NCI-H2107 treated with DMSO at 0.1 percent for 48 hours (cell line): Measurements from ENCODE around the gene CCNT2.
A peak's percentile ranks its signal among the peaks of the same experiment; 100 is the strongest.
"Not testable (repeated sequence)": the region's sequence is repeated elsewhere in the genome, so short reads cannot be mapped to it uniquely, and the experiment has no call there.

Experiments
- DNase-seq: peaks from one replicate; lab custom pipeline; 2025; ENCODE audit not compliant: unreplicated experiment; lab: John Stamatoyannopoulos, UW

The CCNT2 gene

DNA sequence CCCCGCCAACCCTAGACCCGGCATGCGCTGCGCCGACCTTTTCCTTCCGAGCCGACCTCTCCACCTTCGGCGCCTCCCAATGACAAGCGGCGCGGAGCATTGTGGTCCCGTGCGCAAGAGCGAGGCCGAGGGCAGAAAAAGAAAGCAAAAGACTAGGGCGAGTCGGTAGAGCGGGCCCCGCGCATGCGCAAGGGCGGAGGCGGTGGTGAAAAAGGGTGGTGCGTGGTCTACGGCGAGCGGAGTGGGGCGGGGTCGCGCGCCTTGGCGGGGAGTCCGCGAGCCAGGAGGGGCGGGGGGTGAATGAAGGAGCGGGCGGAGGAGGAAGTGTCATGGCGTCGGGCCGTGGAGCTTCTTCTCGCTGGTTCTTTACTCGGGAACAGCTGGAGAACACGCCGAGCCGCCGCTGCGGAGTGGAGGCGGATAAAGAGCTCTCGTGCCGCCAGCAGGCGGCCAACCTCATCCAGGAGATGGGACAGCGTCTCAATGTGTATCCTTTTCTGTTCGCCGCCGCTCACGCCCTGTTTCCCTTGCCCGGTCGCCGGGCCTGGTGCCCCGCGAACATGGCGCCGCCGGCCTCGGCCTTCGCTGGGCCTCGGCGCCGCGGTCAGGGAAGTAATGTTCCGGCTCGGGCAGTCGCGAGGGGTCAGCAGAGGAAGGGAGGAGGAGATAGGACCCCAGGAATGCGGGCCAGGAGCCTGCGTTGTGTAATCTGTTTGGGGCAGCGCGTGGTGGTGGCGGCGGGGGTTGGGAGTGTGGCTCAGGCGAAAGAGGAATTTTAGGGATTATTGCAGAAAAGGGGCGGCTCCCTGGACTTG is at the start of gene CCNT2:
TSS of gene CCNT2 (plus strand) at position 297 of the 815 bp plus-strand sequence. CDS start at position 330, 33 bp downstream.
- peak; percentile 97 for DNase-seq

DNA sequence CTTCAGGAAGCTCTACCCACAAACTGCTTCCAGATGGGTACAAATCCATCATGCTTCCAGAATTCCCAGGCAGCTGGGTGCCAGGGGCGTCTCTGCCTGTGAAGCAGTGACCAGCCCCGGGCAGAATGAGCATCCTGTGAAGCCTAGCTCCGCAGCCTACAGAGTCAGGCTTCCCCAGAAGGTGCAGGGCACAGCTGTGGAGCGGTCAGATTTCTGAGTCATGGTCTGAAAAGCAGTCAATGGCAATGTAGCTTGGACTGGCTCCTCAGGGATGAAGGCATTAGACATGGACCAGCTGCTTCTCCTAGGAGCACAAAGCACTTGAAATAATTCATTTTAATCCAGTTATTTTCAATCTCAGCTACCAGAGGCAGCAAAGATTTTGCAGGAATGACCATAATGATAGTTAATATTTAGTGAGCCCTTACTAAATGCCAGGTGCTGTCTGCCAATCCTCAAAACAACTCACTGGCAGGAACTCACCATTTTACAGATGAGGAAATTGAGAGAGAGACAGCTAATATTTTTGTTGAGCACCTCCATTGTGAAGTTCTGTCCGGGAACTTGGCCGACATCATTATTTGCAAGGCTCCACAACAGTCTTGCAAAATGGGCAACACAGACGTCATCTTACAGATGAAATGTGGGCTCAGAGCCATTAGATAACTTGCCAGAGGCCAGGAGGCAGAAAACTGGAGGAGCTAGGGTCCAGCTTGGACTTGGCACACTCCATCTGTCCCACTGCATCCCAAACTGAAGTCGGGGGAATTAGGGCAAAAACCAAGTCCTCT is 48.5 kb upstream of the CCNT2 start:
- DNase-seq: no peak

DNA sequence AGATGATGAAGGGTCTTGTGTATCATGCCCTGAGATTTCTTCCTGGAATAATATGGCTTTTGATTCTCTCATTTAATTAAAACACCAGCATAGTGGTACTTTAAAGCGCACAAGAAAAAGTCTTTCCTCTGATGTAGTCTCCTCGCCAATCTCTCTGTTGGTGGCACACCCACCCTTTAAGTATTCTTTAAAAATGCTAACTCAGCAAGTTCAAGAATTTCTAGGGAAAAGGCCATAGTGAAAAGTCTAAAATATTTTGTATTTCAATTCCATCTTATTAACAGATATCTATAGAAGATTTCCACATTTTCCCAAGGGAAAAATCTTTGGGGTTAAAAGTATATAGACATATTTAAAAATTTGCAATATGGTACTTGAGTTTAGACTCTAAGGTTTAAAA is 45.5 kb upstream of the CCNT2 start:
- no peak for DNase-seq

DNA sequence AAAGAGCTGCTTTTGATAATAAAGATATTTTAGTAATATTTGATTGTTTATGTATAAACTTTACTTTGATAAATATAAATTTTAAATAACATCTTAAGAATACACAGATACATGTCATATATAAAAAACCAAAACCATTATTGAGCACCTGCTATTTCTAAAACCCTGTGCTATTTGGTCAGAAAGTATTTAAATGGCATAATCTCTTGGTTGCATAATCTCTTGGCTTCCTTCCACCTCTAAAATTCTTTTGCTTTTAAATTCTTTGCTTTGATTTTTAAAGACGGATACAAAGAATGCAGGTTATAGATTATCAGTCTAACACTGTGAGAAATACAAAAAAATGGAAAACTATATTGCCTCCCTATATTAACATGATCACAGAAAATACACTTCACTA is 43.3 kb upstream of the CCNT2 start:
- DNase-seq: no peak

DNA sequence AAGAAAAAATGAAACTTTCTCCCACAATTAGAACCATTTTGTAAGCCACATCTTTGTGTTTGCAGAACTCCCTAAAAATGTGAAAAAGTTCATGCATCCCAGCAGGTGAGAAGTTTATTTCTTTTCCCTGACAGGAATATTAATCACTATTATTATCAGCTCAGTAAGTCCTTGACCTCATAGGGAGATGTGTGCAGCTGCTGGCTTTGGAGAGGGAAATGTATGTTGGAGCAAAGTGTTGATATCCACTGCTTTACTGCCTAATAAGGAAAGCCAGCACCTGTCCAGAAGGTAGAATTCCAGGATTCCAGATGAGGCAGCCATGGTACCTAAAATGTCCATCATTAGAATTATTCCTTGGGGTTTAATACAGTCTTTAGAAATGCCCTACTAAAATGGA is 35.8 kb upstream of the CCNT2 start:
- DNase-seq: no peak

DNA sequence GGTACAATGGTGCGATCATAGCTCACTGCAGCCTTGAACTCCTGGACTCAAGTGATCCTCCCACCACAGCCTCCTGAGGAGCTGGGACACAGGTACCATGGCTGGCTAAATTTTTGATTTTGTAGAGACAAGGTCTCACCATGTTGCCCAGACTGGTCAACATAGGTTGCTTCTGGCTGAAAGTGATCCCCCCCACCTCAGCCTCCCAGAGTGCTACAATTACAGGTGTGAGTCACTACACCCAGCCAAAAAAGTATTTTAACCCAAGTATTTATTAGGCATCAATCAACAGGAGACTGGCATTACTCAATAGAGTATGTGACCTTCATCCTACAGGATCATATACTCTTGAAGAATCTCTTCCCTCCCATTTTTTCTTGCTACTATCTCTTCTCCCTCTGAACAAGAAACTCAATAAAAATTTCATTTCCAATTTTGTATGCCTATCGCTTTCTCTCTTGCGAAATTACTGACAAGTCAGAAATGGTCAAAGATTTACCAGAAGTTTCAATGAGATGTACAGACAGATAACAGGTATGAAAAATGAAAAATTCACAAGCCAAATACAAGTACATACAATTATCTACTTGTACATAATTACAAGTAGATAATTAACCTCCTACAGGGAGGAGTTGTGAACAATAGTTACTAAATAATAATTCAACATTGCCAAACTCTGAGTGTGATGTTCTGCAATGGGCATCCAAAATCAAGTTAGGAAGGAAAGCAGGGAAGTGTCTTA is 34.9 kb upstream of the CCNT2 start:
- DNase-seq: no peak

DNA sequence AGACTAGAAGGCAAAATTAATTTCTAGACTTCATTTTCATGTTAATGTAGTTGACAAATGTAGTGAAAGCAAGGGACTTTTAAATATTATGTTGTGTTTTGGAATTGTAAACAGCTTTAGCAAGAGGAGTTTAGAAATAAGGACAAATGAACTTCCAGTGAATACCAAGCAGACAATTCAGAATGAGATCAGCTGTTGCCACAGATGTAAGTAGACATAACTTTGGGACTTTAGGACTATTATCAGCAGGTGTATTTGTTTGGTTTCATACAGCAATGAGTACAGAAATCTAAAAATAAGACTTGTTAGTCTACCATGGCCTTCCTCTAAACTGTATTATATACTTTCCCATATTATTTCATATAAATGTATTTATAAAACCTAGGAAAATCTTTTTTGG is 34.2 kb upstream of the CCNT2 start:
- no peak for DNase-seq

DNA sequence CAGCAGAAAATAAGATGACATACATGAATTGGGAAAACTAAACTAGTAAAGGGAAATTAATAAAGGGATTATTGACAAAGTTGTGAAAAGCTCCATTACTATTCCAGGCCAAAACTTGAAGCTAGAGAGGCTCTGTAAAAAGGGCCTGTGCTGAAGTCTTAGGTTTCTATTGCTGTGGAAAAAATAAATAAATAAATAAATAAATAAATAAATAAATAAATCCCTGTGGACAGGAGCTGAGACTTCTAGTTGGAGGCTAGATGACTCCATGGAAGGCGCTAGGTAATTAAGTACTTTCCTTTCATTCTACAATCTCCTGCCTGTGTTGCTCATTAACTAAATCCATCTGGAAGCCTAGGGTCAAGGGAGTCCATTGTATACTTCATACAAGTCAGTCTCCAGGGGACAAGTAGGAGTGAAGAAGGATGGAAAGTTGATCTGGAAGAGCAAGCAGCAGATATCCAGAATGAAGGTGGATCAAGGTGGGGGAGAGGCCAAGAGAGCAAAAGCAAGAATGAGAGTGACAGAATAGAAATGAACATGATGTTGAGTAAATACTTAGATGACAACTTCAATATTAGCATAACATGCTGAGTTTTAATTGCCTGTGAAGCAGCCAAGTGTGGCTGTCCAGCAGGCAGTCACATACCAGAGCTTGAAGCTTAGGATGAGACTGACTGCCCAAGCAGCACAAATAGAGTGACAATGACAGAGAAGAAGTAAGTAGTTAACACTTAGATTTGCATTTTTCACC is 26.2 kb upstream of the CCNT2 start:
- DNase-seq: no peak

DNA sequence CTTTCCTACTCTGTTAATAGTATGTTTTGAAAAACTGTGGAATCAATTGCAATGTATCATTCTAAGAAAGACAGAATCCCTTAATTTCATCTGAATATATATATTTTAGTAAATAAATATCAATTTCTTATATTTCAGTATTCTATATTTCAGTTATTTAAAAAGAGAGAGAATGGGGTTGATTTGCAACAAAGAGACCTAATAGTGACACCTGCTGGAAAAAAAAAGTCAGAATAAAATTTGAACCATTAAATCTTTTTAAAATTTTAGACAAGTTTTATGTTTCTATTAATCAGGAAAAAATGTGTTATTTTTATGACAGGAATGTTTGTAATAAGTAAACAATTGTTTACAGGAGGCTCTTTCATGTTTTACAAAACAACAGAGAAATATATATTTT is 20.7 kb upstream of the CCNT2 start:
- no peak for DNase-seq

DNA sequence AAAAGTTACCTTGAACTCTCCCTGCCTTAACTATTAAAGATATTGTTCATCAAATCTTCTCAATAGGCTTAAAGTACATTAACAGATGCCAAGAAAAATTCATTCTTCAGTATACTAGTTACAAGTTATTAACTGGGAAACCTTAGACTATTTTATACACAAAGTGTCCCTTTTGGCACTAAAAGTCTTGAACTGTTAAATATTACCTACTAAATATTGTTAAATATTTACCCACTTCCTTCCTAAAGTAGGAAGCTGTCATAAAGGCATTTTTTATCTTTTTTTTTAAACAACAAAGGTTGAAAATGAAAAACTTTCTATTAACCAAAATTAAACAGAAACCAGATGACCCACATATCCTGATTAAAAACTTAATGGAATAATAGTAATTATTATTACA is 19.4 kb upstream of the CCNT2 start:
- no peak for DNase-seq

DNA sequence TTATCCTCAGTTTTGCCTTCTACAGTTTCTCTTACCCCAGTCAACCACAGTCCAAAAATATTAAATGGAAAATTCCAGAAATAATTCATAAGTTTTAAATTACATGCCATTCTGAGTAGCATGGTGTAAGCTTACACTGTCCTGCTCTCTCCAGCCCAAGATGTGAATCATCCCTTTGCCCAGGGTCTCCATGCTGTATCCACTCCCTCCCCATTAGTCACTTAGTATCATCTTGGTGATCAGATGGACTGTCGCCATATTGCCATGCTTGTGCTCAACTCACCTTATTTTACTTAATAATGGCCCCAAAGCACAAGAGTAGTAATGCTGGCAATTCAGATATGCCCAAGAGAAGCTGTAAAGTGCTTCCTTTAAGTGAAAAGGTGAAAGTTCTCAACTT is 18.5 kb upstream of the CCNT2 start:
- no peak for DNase-seq

DNA sequence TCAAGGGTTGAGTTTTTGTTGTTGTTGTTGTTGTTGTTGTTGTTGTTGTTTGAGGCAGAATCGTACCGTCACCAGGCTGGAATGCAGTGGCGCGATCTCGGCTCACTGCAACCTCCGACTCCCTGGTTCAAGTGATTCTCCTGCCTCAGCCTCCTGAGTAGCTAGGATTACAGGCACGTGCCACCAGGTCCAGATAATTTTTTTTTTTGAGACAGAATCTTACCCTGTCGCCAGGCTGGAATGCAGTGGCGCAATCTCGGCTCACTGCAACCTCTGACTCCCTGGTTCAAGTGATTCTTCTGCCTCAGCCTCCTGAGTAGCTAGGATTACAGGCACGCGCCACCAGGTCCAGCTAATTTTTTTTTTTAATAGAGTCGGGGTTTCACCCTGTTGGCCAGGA is 14.9 kb upstream of the CCNT2 start:
- DNase-seq: not testable (repeated sequence)

DNA sequence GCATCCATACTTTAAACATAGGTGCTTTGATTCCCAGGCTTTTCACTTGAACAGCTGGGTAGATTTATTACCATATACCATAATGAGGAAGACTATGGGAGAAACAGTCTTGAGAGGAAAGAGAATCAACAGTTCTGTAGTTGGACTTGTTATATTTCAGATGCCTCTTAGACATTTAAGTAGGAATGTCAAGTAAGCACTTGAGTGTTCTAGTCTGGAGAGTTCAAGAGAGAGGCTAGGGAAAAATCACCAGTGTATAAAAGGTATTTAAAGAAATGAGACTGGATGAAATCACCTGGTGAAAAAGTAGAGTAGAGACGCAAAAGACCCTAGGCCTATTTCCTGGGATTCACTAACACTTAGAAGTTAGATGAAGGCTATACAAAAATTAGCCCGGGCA is 13.5 kb upstream of the CCNT2 start:
- DNase-seq: no peak

DNA sequence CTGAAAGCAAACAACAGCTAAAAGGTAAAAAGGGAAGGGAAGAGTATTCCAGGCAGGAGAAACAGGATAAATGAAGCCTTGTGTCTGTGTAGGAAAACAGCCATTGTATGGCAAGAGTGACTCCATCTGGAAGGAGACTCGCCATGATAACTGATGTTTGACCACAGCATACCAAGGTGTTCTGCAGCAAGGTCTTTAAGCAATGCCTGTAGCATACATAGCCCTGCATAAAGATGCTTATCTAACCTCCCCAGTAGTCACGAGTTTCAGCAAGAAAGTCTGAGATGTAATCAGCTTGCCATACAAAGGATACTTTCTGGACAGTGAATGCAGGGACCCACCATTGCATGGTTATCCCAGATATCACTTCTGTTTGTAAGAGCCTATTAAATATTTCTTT is 11.9 kb upstream of the CCNT2 start:
- DNase-seq: no peak

DNA sequence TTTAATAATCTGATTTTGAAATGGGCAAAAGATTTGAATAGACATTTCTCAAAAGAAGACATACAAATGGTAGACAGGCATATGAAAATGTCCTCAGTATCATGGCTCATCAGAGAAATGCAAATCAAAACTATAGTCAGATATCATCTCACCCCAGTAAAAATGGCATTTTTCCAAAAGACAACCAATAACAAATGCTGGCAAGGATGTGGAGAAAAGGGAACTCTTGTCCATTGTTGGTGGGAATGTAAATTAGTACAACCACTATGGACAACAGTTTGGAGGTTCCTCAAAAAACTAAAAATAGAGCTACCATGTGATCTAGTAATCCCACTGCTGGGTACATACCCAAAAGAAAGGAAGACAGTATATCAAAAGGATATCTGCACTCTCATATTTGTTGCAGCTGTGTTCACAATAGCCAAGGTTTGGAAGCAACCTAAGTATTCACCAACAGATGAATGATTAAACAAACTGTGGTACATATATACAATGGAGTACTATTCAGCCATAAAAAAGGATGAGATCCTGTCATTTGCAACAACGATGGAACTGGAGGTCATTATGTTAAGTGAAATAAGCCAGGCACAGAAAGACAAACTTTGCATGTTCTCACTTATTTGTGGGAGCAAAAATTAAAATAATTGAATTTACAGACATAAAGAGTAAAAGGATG is 11.0 kb upstream of the CCNT2 start:
- not testable (repeated sequence) for DNase-seq

DNA sequence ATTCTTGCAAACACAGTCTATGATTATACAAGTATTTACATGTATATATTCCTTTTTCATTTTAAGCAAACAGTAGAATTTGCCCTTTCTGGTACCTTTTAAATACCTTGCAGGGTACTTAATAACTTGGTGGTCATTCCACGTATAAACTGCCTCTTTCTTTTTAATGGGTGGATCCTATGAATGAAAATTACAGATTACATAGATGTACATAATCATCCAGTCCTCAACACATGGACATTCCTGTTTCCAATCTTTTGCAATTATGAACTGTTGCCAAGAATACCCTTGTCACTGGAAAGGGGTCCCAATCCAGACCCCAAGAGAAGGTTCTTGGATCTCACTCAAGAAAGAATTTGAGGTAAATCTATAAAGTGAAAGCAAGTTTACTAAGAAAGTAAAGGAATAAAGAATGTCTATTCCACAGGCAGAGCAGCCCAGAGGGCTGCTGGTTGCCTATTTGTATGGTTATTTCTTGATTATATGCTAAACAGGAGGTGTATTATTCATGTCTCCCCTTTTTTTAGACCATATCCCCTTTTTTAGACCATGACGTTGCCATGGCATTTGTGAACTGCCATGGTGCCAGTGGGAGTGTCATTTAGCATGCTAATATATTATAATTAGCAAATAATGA is 7.7 kb upstream of the CCNT2 start:
- DNase-seq: no peak

DNA sequence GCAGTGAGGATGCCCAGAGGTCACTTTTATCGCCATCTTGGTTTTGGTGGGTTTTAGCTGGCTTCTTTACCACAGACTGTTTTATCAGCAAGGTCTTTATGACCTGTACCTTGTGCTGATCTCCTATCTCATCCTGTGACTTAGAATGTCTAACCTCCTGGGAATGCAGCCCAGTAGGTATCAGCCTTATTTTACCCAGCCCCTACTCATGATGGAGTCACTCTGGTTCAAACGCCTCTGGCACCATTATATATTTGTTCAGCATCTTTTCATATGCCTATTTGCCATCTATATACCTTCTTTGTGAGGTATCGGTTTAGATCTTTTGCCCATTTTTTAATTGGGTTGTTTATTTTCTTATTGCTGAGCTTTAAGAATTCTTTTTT is 7.2 kb upstream of the CCNT2 start:
- no peak for DNase-seq

DNA sequence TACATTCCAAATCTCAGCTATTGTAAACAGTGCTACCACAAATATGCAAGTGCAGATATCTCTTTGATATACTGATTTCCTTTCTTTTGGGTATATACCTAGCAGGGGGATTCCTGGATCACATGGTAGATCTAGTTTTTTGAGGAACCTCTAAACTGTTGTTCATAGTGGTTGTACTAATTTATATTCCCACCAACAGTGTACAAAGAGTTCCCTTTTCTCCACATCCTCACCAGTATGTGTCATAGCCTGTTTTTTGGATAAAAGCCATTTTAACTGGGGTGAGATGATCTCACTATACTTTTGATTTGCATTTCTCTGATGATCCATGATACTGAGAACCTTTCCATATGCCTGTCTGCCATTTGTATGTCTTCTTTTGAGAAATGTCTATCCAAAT is 6.3 kb upstream of the CCNT2 start:
- no peak for DNase-seq

DNA sequence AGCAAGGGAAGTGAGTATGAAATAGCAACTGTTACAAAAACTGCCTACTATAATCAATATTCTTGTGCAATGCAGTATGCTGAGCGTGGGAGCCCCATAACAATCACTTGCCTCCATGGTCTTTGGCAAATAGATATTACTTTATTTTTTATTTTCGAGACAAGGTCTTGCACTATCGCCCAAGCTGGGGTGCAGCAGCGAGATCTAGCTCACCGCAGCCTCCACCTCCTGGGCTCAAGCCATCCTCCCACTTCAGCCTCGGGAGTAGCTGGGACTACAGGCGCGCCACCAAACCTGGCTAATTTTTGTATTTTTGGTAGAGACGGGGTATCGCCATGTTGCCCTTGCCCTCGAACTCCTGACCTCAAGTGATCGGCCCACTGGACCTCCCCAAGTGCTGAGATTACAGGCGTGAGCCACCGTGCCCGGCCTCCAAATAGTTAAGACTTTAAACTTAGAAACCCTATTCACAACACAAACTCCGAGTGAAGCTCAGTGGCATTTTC is 1.2 kb upstream of the CCNT2 start:
- no peak for DNase-seq
